HepG2 (cell line): ENCODE results near the gene PRR30. TPM values are rescaled to one million over a fixed set of nuclear protein-coding genes. Genes with fewer than 3 reads are reported as not detected.
A peak's percentile ranks its signal among the peaks of the same experiment; 100 is the strongest.

Experiments
- ETV5 ChIP-seq: IDR thresholded peaks from 2 replicates; pipeline ENCODE4 v1.6.1; 2018; ENCODE audit warnings: missing biosample characterization, missing genetic modification reagents, inconsistent platforms, borderline replicate concordance
- FOSL2 ChIP-seq: sonication (generic); formaldehyde crosslinking; IDR thresholded peaks from 2 replicates; pipeline ENCODE4 v1.4.0; 2020; ENCODE audit warnings: missing genetic modification reagents
- KDM5A ChIP-seq: fragments of 200-600 bp; sonication (generic); IDR thresholded peaks from 2 replicates; pipeline ENCODE4 v1.7.0; 2018; ENCODE audit warnings: antibody characterized with exemption, mild to moderate bottlenecking, low read length, borderline replicate concordance
- KLF16 ChIP-seq, 2 experiments: sonication (generic) in 1 of 2; formaldehyde crosslinking in 1 of 2; IDR thresholded peaks; 2 replicates each; pipeline versions ENCODE4 v1.6.1 to v1.8.0; 2016 to 2023; ENCODE audit warnings: missing genetic modification reagents in 2 of 2, missing compliant biosample characterization in 1 of 2
- KMT2A ChIP-seq: sonication (generic); formaldehyde crosslinking; IDR thresholded peaks from 2 replicates; pipeline ENCODE4 v1.4.0; 2020; ENCODE audit warnings: missing genetic modification reagents
- LBX2 ChIP-seq: sonication (generic); formaldehyde crosslinking; IDR thresholded peaks from 2 replicates; pipeline ENCODE4 v1.5.0; 2020; ENCODE audit warnings: missing genetic modification reagents, mild to moderate bottlenecking, borderline replicate concordance
- NRL ChIP-seq: sonication (generic); formaldehyde crosslinking; IDR thresholded peaks from 2 replicates; pipeline ENCODE4 v1.5.0; 2020; ENCODE audit warnings: missing genetic modification reagents, mild to moderate bottlenecking, moderate library complexity, borderline replicate concordance
- ONECUT2 ChIP-seq: sonication (generic); formaldehyde crosslinking; IDR thresholded peaks from 2 replicates; pipeline ENCODE4 v1.4.0; 2020; ENCODE audit warnings: missing genetic modification reagents
- RXRA ChIP-seq: sonication (generic); formaldehyde crosslinking; IDR thresholded peaks from 2 replicates; pipeline ENCODE4 v1.5.1; 2020; ENCODE audit warnings: missing genetic modification reagents
- RXRB ChIP-seq: IDR thresholded peaks from 2 replicates; pipeline ENCODE4 v1.6.1; 2016; ENCODE audit warnings: borderline replicate concordance, missing genetic modification reagents, missing compliant biosample characterization
- ZBTB10 ChIP-seq: sonication (generic); formaldehyde crosslinking; IDR thresholded peaks from 2 replicates; pipeline ENCODE4 v1.4.0; 2020; ENCODE audit warnings: missing genetic modification reagents, borderline replicate concordance
- ZBTB26 ChIP-seq: IDR thresholded peaks from 2 replicates; pipeline ENCODE4 v1.6.1; 2016; ENCODE audit warnings: missing compliant biosample characterization, missing genetic modification reagents, borderline replicate concordance
- ZFYVE20 ChIP-seq: sonication (generic); formaldehyde crosslinking; IDR thresholded peaks from 2 replicates; pipeline ENCODE4 v1.8.0; 2023; ENCODE audit warnings: low read depth, mild to moderate bottlenecking, moderate library complexity, missing genetic modification reagents, borderline replicate concordance
- ZMAT5 ChIP-seq: sonication (generic); formaldehyde crosslinking; IDR thresholded peaks from 2 replicates; pipeline ENCODE4 v1.5.0; 2020; ENCODE audit warnings: mild to moderate bottlenecking, low read depth, missing genetic modification reagents, borderline replicate concordance
- ZNF207 ChIP-seq: fragments of 450-650 bp; IDR thresholded peaks from 2 replicates; pipeline ENCODE4 v1.6.1; 2016; ENCODE audit warnings: antibody characterized with exemption, borderline replicate concordance
- ZNF503 ChIP-seq: sonication (generic); formaldehyde crosslinking; IDR thresholded peaks from 2 replicates; pipeline ENCODE4 v1.4.0; 2020; ENCODE audit warnings: missing genetic modification reagents
- ZNF530 ChIP-seq: sonication (generic); formaldehyde crosslinking; IDR thresholded peaks from 2 replicates; pipeline ENCODE4 v1.5.0; 2020; ENCODE audit warnings: low read depth, mild to moderate bottlenecking, missing genetic modification reagents
- ZNF709 ChIP-seq: sonication (generic); formaldehyde crosslinking; IDR thresholded peaks from 2 replicates; pipeline ENCODE4 v1.5.0; 2020; ENCODE audit warnings: mild to moderate bottlenecking, missing genetic modification reagents
- polyA plus RNA-seq, 8 experiments: library from polyadenylated mRNA; depleted of rRNA in 3 of 8; stranded (reverse) in 7 of 8; unstranded in 1 of 8; fragments of >200 nt; fragmentation: Illumina TruSeq in 4 of 8; extraction: Trizol in 4 of 8; gene quantifications; 2 replicates each; pipeline versions ENCODE4 v1.2.1 to v1.2.3, GENCODE V29; 2011 to 2016; ENCODE audit warnings: low read depth in 4 of 8, missing spikeins in 1 of 8, mixed read lengths in 1 of 8; ENCODE audit not compliant: insufficient read depth in 1 of 8
- total RNA-seq, 5 experiments: library from RNA; depleted of rRNA; stranded (reverse); fragments of >200 nt; fragmentation: Illumina TruSeq; extraction: Trizol; gene quantifications; 2 replicates each; pipeline ENCODE4 v1.2.3, GENCODE V29; 2016; ENCODE audit warnings: low read depth in 1 of 5

Gene PRR30
- total and polyA plus RNA-seq, 2 of the 13 experiments (the other 11 are each of a cell fraction or from before 2014, with no cell fraction given): not detected

- TF ChIP-seq ZNF503 (CRISPR knock-in tag) (no peak), ZNF207 (no peak), ZBTB26 (CRISPR knock-in tag) (no peak), RXRA (CRISPR knock-in tag) (peak; percentile 81; the same call in 1 of the 2 replicates), ZFYVE20 (CRISPR knock-in tag) (no peak), KLF16 (CRISPR knock-in tag; IDR thresholded peaks at IDR 0.05) (peak in 1 of 2 experiments; percentile 50; a peak in 1 of 4 replicates), ETV5 (peak; percentile 40; the same call in 1 of the 2 replicates), ONECUT2 (CRISPR knock-in tag) (no peak), KMT2A (CRISPR knock-in tag) (0 out of 2 replicates have a peak, but pooled peaks have one; percentile 43), LBX2 (CRISPR knock-in tag) (no peak), ZMAT5 (CRISPR knock-in tag) (no peak), ZNF530 (CRISPR knock-in tag) (no peak), RXRB (peak; percentile 95), ZBTB10 (CRISPR knock-in tag) (no peak), FOSL2 (CRISPR knock-in tag) (peak; percentile 38; the same call in 1 of the 2 replicates), ZNF709 (no peak), KDM5A (no peak), NRL (no peak)
These were observed 46.3 kb upstream of the PRR30 start (continued) for GRCh38 chr2:27185331-27186026.
